Measurements from ENCODE around the gene PLCB4.

Gene PLCB4

GRCh38 chr20:9402546-9402945 lies 333.7 kb downstream of the PLCB4 start:
- DNase-seq (ENCODE audit: low read depth): no peak

DNA sequence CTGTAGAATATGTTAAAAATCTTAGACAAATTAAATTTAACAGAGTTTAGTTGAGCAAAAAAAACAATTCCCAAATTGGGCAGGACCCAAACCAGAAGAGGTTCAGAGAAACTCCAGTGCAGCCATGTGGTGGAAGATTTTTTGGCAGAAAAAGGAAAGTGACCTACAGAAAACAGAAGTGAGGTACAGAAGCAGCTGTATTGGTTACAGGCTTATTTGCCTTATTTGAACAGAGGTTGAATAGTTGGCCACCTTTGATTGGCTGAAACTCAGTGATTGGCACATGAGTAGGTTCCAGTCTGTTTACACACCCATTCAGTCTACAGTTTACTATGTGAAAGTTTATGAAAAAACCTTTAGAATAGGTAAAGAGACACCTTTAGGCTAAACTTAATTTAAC lies 334.6 kb downstream of the PLCB4 start:
- no peak for DNase-seq (ENCODE audit: low read depth)

GRCh38 chr20:9407805-9408421 lies 339.0 kb downstream of the PLCB4 start:
- peak; percentile 55 for DNase-seq (ENCODE audit: low read depth)

DNA sequence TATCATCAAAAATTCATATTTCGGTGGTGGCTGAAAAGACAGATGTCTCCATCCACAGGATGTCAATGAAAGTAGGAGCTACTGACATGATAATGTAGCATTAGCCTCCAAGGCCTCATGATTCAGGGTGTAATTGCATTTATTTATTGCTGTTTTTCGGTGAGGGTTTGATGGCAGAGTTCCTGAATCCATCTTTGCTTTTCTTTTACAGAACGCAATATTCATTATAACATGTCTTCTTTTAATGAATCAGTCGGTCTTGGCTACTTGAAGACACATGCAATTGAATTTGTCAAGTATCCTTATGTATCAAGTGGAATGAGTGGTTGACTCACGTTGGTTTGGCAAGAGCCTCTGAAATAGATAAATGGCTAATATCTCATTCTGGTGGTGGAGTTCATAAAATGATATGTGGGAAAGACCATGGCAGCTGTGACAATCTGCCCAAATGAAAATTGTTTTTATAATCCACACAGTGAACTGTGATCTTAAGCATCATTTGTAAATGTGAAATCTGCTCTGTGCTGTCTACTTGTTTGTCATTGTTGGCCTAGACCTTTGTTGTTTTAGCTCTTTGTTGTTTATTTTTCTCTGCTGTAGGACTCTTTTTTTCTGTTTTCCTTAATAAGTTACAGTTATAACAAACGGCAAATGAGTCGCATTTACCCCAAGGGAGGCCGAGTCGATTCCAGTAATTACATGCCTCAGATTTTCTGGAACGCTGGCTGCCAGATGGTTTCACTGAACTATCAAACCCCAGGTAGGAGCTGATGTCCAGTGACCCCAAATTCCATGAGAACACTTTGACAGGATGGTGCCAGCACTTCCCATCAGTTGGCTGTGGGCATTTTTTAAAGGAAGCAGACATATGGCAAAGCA lies 339.8 kb downstream of the PLCB4 start:
- peak; percentile 47 for DNase-seq (ENCODE audit: low read depth)

DNA sequence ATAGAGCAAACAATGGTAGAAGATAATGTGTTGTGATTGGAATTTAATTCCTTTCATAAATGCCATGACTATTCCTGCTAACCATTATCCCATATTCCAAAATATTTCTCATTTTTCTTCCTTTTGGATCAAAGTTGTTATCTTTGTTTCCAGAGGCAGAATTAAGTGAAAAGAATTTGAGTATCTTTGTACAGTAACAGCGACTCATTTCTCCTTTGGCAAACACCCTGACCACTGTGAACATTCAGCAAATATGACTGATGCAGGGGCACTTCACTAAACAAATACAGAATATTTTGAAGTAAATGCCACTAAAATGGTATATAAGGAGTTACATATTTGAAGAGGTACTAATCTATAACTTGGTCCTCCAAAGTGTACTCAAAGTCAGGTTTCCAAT lies 340.5 kb downstream of the PLCB4 start:
- DNase-seq (ENCODE audit: low read depth): no peak

DNA sequence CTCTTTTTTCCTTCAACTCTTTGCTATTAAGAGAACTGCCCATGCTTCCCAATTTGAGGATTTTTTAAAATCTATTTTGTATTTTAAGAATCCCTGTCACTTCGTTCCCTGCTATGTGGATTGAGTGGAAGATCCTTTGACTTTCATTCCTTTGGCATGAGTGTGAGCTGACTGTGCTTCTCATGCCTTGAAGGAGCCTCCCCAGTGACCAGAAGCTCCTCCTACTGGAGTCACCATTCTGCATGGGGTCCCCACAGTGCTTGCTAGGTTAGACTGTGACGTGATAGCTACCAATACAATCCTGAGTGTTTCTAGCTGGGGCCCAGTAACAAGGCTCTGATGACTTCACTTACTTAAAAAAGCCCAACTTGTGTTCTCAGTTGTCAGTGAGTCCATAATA lies 341.1 kb downstream of the PLCB4 start:
- DNase-seq (ENCODE audit: low read depth): peak; percentile 46

GRCh38 chr20:9411833-9412232 lies 342.9 kb downstream of the PLCB4 start:
- no peak for DNase-seq (ENCODE audit: low read depth)

DNA sequence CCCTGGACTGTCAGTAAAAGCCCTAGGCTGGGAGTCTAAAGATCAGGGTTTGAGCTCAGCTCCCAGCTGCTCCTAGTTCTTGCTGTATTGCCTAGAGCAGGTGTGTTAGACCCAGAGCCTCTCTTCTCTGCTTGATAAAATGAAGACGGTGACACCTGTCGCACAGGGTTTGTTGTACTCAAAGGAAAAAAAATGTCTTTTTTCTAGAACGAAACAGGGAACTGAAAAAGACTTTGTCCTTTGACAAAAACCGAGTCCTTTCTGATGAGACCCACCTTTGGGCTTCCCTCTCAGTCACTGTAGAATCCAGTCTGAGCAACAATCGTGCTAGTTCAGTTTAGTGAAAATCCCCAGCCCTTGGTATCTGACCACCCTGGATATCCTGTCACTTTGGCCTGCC lies 343.4 kb downstream of the PLCB4 start:
- no peak for DNase-seq (ENCODE audit: low read depth)

- no peak for DNase-seq (ENCODE audit: low read depth)
Measured at GRCh38 chr20:9413001-9413400, 344.1 kb downstream of the PLCB4 start.

DNA sequence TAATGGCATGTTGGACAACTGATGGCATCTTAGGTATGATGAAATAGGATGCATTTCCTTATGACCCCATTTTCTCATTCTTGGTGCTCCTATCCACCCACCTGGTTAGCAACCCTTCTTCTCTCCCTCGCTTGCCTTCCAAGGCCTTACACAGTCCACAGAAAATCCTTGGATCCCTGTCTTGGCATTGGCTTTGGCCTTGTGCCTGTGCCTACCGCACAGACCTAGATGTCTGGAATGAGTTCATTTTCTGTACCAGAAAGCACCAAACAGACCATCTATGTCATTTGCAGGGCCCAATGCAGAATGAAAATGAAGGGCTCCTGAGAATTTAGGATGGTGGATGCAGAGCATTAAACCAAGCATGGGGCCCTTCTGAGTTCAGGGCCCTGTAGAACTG lies 346.5 kb downstream of the PLCB4 start:
- no peak for DNase-seq (ENCODE audit: low read depth)

DNA sequence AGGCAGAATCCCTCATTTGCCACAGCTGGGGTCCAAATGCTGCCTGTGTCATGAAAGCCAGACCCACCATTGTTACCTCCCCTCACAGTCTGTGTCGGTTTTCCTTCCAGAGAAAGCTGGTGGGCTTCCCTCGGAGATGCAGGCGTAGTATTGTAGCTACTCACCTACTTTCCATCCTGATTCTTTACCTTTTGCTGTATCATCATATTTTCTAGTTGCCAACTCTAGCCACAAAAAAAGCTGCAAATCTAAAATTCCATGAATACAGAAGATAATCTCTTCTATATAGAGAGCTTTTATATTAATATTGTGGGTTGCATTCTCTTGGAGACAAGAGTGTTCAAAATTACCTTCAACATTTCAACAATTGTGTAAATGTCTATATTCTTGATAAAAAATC lies 347.5 kb downstream of the PLCB4 start:
- no peak for DNase-seq (ENCODE audit: low read depth)

DNA sequence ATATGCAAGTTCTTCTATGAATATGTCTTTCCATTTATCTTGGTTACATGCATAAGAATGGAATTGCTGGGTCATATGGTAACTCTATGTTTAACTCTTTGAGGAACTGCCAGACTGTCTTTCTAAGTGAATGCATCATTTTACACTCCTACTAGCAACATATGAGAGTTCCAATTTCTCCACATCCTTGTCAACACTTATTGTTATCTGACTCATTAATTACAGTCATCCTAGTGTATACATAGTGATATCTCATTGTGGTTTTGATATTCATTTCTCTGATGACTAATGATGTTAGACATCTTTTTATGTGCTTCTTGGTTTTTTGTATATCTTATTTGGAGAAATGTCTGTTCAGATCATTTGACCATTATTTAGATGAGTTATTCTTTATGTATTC lies 348.8 kb downstream of the PLCB4 start:
- no peak for DNase-seq (ENCODE audit: low read depth)

DNA sequence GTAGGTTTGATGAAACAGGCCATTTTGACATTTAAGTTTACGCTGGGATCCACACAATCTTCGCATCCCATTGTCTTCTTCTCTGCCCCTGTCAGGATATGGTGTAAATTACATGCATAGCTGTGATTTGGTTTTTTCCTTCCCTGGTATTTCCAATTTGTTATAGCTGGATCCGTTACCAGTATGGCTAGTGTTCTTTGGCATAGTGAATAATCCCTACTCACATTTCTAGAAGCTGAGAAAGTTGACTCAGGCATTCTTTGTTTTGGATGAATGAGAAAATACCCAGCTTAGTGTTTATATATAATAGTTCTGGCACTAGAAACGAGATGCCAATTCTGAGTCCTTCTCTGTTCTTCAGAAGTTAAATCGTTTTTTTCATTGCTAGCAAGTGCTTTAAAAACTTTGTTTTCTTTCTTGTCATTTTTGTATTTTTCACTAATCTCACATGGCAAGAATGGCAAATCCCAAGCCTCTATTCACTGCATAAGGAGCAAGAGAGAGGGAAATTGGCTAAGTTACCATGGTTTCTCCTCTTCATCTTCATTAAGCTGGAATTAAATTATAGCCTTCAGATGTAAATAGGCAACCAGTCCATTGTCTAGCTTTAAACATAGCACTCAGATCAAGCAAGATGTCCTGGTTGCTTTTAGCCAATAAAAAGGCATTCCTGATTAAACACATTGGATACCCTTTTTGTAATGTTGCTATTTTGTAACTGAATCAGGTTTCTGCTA lies 353.6 kb downstream of the PLCB4 start:
- DNase-seq (ENCODE audit: low read depth): no peak

DNA sequence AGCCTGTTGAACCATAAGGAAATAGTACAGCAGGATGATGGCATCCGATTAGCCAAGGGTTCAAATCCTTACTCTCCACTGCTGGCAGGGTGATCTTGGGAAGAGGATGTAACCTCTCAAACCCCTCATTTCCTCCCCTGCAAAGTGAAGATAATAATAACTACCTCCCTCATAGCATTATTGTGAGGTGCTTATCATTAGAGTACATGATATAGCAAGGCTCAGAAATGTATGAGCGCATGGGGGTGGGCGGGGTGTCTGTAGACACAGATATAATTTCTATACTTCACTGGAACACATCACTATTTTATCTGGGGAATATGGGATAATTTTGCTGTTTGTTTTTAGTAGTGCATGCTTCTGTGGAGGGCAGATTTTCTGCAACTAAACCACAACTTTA lies 355.7 kb downstream of the PLCB4 start:
- DNase-seq (ENCODE audit: low read depth): no peak

- no peak for DNase-seq (ENCODE audit: low read depth)
Measured at GRCh38 chr20:9427430-9428291, 358.8 kb downstream of the PLCB4 start.

DNA sequence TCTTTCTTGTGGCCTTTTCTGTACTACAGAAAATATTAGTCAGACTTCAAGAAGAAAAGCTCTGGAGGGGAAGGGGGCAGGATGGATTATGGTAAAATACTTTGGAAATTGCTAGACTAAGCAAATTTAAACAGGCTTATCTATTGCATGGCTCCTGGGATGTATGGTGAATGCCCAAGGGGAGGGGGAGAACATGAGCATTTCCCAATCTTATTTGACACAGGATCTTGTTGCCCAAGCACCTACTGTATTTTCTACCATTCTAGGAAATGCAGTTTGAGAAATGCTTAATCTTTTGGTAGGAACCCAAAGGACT lies 359.4 kb downstream of the PLCB4 start:
- no peak for DNase-seq (ENCODE audit: low read depth)

- no peak for DNase-seq (ENCODE audit: low read depth)
Measured at GRCh38 chr20:9439806-9440205, 370.9 kb downstream of the PLCB4 start.

- DNase-seq (ENCODE audit: low read depth): no peak
Measured at GRCh38 chr20:9440892-9441291, 372.0 kb downstream of the PLCB4 start.

GRCh38 chr20:9441948-9442347 lies 373.1 kb downstream of the PLCB4 start:
- no peak for DNase-seq (ENCODE audit: low read depth)

- DNase-seq (ENCODE audit: low read depth): no peak
Measured at GRCh38 chr20:9442858-9443257, 374.0 kb downstream of the PLCB4 start.

GRCh38 chr20:9444921-9445320 lies 376.0 kb downstream of the PLCB4 start:
- no peak for DNase-seq (ENCODE audit: low read depth)

DNA sequence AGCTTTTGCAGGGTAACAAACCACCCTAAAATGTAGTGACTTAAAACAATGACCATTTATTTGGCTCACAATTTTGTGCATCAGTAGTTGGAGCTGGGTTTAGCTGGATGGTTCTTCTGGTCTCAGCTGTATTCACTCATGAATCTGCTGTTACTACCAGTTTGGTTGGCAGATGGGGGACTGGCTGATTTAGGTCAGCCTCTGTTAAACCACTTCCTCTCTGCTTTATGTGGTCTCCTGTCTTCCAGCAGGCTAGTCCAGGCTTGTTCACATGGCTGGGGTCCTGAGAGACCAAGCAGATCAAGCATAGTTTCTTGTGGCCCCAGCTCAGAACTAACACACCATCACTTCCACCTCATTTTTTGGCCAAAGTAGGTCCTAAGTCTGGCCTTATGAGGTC lies 378.3 kb downstream of the PLCB4 start:
- DNase-seq (ENCODE audit: low read depth): no peak

Data from GM04504 (cell line).